ENCODE measurements around the gene BIVM. TPM values are rescaled to one million over a fixed set of nuclear protein-coding genes. Genes with fewer than 3 reads are reported as not detected.

Gene BIVM
- total and polyA plus RNA-seq, 4 donors = 7.4 to 17.8 (median 11.3) TPM

DNA sequence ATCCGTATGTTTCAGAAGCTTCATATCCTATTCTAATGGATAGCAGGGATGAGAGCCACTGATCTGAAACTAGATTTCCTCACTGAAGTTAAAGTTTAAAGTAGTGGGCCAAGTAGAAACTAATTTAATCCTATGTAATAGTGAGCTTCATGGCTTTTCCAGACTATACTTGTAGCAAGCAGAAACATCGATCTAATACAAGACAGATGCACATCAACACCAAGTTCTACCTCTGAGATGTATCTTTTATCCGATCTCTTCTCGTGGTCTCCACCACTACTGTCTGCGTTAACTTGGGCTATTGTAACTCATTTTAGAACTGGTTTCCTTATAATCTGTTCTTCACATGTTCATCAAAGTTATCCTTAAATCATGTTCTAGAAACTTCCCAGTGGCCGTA, 50.0 kb downstream of the BIVM start:
- Histone ChIP-seq H3K27me3 (ENCODE audit: control insufficient read depth in 4 of 4, insufficient read depth in 4 of 4, low read length in 3 of 4) (no peaks in the 10 kb centered on the region), H3K36me3 (ENCODE audit: control insufficient read depth in 4 of 4, insufficient read depth in 3 of 4, low read depth in 1 of 4, low read length in 3 of 4) (peaks cover 0 to 6% (median 4%) of the 10 kb centered on the region in 4 donors), H3K4me1 (ENCODE audit: control insufficient read depth in 4 of 4, insufficient read depth in 4 of 4, low read length in 3 of 4) (peaks cover 3 to 35% (median 28%) of the 10 kb centered on the region in 4 donors), H3K27ac (ENCODE audit: low read depth in 1 of 2, low read length in 2 of 2) (no peak overlapping the region), H3K4me3 (ENCODE audit: low read depth in 1 of 3, low read length in 3 of 3) (no peak overlapping the region), H3K9ac (ENCODE audit: low read depth in 1 of 2, low read length in 2 of 2) (no peak overlapping the region), H3K9me3 (ENCODE audit: control insufficient read depth in 4 of 4, low read length in 3 of 4) (no peaks in the 10 kb centered on the region)
- no peak for DNase-seq (ENCODE audit: low spot score)
- 90% methylated on average over 6 of the region's 6 CpGs for WGBS
- no peak for TF ChIP-seq HNF4A (conservative IDR thresholded peaks at IDR 0.05)
- no peak for TF ChIP-seq NR2F2 (IDR thresholded peaks at IDR 0.05)
- TF ChIP-seq, protein P1, sequence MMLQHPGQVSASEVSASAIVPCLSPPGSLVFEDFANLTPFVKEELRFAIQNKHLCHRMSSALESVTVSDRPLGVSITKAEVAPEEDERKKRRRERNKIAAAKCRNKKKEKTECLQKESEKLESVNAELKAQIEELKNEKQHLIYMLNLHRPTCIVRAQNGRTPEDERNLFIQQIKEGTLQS (IDR thresholded peaks at IDR 0.05) = no peak
- no peak for TF ChIP-seq GABPA (IDR thresholded peaks at IDR 0.05 in 1 of 2, conservative IDR thresholded peaks at IDR 0.05 in 1 of 2)
- TF ChIP-seq RXRA (IDR thresholded peaks at IDR 0.05) = no peak
- TF ChIP-seq RAD21 (IDR thresholded peaks at IDR 0.05) = no peak
- TF ChIP-seq, protein P2, sequence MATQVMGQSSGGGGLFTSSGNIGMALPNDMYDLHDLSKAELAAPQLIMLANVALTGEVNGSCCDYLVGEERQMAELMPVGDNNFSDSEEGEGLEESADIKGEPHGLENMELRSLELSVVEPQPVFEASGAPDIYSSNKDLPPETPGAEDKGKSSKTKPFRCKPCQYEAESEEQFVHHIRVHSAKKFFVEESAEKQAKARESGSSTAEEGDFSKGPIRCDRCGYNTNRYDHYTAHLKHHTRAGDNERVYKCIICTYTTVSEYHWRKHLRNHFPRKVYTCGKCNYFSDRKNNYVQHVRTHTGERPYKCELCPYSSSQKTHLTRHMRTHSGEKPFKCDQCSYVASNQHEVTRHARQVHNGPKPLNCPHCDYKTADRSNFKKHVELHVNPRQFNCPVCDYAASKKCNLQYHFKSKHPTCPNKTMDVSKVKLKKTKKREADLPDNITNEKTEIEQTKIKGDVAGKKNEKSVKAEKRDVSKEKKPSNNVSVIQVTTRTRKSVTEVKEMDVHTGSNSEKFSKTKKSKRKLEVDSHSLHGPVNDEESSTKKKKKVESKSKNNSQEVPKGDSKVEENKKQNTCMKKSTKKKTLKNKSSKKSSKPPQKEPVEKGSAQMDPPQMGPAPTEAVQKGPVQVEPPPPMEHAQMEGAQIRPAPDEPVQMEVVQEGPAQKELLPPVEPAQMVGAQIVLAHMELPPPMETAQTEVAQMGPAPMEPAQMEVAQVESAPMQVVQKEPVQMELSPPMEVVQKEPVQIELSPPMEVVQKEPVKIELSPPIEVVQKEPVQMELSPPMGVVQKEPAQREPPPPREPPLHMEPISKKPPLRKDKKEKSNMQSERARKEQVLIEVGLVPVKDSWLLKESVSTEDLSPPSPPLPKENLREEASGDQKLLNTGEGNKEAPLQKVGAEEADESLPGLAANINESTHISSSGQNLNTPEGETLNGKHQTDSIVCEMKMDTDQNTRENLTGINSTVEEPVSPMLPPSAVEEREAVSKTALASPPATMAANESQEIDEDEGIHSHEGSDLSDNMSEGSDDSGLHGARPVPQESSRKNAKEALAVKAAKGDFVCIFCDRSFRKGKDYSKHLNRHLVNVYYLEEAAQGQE (IDR thresholded peaks at IDR 0.05) = no peak
- TF ChIP-seq, protein P3, sequence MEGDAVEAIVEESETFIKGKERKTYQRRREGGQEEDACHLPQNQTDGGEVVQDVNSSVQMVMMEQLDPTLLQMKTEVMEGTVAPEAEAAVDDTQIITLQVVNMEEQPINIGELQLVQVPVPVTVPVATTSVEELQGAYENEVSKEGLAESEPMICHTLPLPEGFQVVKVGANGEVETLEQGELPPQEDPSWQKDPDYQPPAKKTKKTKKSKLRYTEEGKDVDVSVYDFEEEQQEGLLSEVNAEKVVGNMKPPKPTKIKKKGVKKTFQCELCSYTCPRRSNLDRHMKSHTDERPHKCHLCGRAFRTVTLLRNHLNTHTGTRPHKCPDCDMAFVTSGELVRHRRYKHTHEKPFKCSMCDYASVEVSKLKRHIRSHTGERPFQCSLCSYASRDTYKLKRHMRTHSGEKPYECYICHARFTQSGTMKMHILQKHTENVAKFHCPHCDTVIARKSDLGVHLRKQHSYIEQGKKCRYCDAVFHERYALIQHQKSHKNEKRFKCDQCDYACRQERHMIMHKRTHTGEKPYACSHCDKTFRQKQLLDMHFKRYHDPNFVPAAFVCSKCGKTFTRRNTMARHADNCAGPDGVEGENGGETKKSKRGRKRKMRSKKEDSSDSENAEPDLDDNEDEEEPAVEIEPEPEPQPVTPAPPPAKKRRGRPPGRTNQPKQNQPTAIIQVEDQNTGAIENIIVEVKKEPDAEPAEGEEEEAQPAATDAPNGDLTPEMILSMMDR (IDR thresholded peaks at IDR 0.05; ENCODE audit: low read depth, low read length, missing input control) = no peak
- TF ChIP-seq HNF4G (IDR thresholded peaks at IDR 0.05) = no peak
- no peak for TF ChIP-seq TAF1 (conservative IDR thresholded peaks at IDR 0.05)
- TF ChIP-seq YY1 (IDR thresholded peaks at IDR 0.05) = no peak
- no peak for TF ChIP-seq JUND (IDR thresholded peaks at IDR 0.05)
- TF ChIP-seq, protein P4, sequence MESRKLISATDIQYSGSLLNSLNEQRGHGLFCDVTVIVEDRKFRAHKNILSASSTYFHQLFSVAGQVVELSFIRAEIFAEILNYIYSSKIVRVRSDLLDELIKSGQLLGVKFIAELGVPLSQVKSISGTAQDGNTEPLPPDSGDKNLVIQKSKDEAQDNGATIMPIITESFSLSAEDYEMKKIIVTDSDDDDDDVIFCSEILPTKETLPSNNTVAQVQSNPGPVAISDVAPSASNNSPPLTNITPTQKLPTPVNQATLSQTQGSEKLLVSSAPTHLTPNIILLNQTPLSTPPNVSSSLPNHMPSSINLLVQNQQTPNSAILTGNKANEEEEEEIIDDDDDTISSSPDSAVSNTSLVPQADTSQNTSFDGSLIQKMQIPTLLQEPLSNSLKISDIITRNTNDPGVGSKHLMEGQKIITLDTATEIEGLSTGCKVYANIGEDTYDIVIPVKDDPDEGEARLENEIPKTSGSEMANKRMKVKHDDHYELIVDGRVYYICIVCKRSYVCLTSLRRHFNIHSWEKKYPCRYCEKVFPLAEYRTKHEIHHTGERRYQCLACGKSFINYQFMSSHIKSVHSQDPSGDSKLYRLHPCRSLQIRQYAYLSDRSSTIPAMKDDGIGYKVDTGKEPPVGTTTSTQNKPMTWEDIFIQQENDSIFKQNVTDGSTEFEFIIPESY (IDR thresholded peaks at IDR 0.05) = no peak

DNA sequence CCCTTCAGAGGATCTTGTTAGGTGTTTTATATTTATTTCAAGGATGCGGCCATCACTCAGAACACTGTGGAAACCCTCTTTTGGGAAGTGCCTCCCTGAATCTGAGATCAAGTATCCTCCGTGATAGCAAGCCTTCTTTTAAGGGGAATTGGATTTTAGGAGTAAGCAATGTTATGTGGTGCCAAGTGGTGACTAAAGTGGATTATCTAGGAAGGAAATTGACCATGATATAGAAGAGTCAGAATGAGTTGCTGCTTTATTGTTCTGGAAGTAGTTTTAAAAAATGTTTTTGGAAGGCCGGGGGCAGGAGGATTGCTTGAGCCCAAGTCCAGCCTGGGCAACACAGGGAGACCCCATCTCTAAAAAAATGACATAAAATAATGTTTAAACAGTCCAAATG, 53.6 kb downstream of the BIVM start:
- TF ChIP-seq RAD21 (IDR thresholded peaks at IDR 0.05) (no peak), RXRA (IDR thresholded peaks at IDR 0.05) (no peak), YY1 (IDR thresholded peaks at IDR 0.05) (no peak), JUND (IDR thresholded peaks at IDR 0.05) (no peak), SP1 (IDR thresholded peaks at IDR 0.05) (no peak), HNF4G (IDR thresholded peaks at IDR 0.05) (no peak), NR2F2 (IDR thresholded peaks at IDR 0.05) (no peak), GABPA (IDR thresholded peaks at IDR 0.05 in 1 of 2, conservative IDR thresholded peaks at IDR 0.05 in 1 of 2) (no peak)
- TF ChIP-seq, protein P5, sequence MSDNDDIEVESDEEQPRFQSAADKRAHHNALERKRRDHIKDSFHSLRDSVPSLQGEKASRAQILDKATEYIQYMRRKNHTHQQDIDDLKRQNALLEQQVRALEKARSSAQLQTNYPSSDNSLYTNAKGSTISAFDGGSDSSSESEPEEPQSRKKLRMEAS (IDR thresholded peaks at IDR 0.05) = no peak
- TF ChIP-seq, protein P1 (IDR thresholded peaks at IDR 0.05) = no peak
- TF ChIP-seq, protein P3 (IDR thresholded peaks at IDR 0.05; ENCODE audit: low read depth, low read length, missing input control) = no peak
- TF ChIP-seq, protein P4 (IDR thresholded peaks at IDR 0.05) = no peak
- H3K36me3 ChIP-seq (ENCODE audit: control insufficient read depth in 4 of 4, insufficient read depth in 3 of 4, low read depth in 1 of 4, low read length in 3 of 4) = peaks cover 3 to 34% (median 33%) of the 10 kb centered on the region in 4 donors
- H3K27ac ChIP-seq (ENCODE audit: low read depth in 1 of 2, low read length in 2 of 2) = no peak overlapping the region
- 84% methylated on average over 3 of the region's 3 CpGs for WGBS
- H3K9ac ChIP-seq (ENCODE audit: low read depth in 1 of 2, low read length in 2 of 2) = no peak overlapping the region
- H3K9me3 ChIP-seq (ENCODE audit: control insufficient read depth in 4 of 4, low read length in 3 of 4) = no peaks in the 10 kb centered on the region
- H3K4me1 ChIP-seq (ENCODE audit: control insufficient read depth in 4 of 4, insufficient read depth in 4 of 4, low read length in 3 of 4) = peaks cover 3 to 20% (median 17%) of the 10 kb centered on the region in 4 donors
- H3K27me3 ChIP-seq (ENCODE audit: control insufficient read depth in 4 of 4, insufficient read depth in 4 of 4, low read length in 3 of 4) = no peaks in the 10 kb centered on the region
- no peak overlapping the region for H3K4me3 ChIP-seq (ENCODE audit: low read depth in 1 of 3, low read length in 3 of 3)
- DNase-seq (ENCODE audit: low spot score) = no peak
